Colonic mucosa (tissue), 4 donors: ENCODE data around the gene GAS7. TPM values are rescaled to one million over a fixed set of nuclear protein-coding genes. Genes with fewer than 3 reads are reported as not detected.

Experiments used
- DNase-seq: peaks from one replicate; pipeline ENCODE4 v3.0.0-alpha.2; 2020
- H3K27ac ChIP-seq: fragments of 200-600 bp; one replicate; pipeline ENCODE4 v1.8.0; 2021
- H3K27me3 ChIP-seq: fragments of 200-600 bp; one replicate; pipeline ENCODE4 v1.8.0; 2021
- H3K36me3 ChIP-seq: fragments of 200-600 bp; one replicate; pipeline ENCODE4 v1.8.0; 2021
- H3K4me1 ChIP-seq: fragments of 200-600 bp; one replicate; pipeline ENCODE4 v1.8.0; 2021; ENCODE audit warnings: mild to moderate bottlenecking
- H3K4me3 ChIP-seq: fragments of 200-600 bp; one replicate; pipeline ENCODE4 v1.8.0; 2021
- H3K9ac ChIP-seq, 2 donors: one replicate each; pipeline ENCODE4 v1.7.0; 2013; ENCODE audit warnings: control low read depth in 2 of 2, low read depth in 2 of 2, low read length in 2 of 2
- H3K9me3 ChIP-seq: fragments of 200-600 bp; one replicate; pipeline ENCODE4 v1.8.0; 2021
- CTCF ChIP-seq: fragments of 200-600 bp; IDR thresholded peaks from one replicate; pipeline ENCODE4 v1.8.0; 2022; ENCODE audit warnings: antibody characterized with exemption, mild to moderate bottlenecking
- intact Hi-C: fragments of 100-400 bp; cut with DNase I; formaldehyde crosslinking; loops from one replicate; pipeline ENCODE4 v1.14.1; 2022
- total RNA-seq, 2 donors: library from RNA; stranded (reverse); fragmentation: NEBNext Ultra II Directional in 1 of 2; extraction: Animal tissue kit (Norgen Biotek cat#: 25700) in 1 of 2; gene quantifications; one replicate each; pipeline ENCODE4 v1.2.1, GENCODE V29; 2021
- donor health status: healthy.
- donor health status: DM: no; HTN: no; CAD: no.
- donor health status: DM: no; HTN: no; CAD: no.

GAS7 gene
- total RNA-seq, 2 donors from 2014 or later, result 4.7 to 17.0 TPM

- no peak for DNase-seq
- intact Hi-C loops, result no loop called here
- Histone ChIP-seq H3K27ac (peak overlapping the region; percentile 17), H3K9ac (no peak overlapping the region), H3K9me3 (no peaks in the 10 kb centered on the region), H3K4me3 (no peak overlapping the region), H3K27me3 (no peaks in the 10 kb centered on the region), H3K36me3 (no peaks in the 10 kb centered on the region), H3K4me1 (no peaks in the 10 kb centered on the region)
- no peak for TF ChIP-seq CTCF
Measured at GRCh38 chr17:10033959-10034358, 164.4 kb downstream of the GAS7 start.

- H3K27me3 ChIP-seq, result no peaks in the 10 kb centered on the region
- H3K4me1 ChIP-seq, result no peaks in the 10 kb centered on the region
- H3K9me3 ChIP-seq, result no peaks in the 10 kb centered on the region
- H3K9ac ChIP-seq, result peak overlapping the region in 1 of 2 donors; percentile 10
- intact Hi-C loops, result no loop called here
- TF ChIP-seq CTCF, result no peak
- peak overlapping the region; percentile 17 for H3K27ac ChIP-seq
- no peaks in the 10 kb centered on the region for H3K36me3 ChIP-seq
- DNase-seq, result no peak
- no peak overlapping the region for H3K4me3 ChIP-seq
Measured at GRCh38 chr17:10033449-10033848, 165.0 kb downstream of the GAS7 start.

- H3K27ac ChIP-seq, result no peak overlapping the region
- no peak overlapping the region for H3K4me3 ChIP-seq
- intact Hi-C loops, result no loop called here
Measured at GRCh38 chr17:10032118-10032852, 166.1 kb downstream of the GAS7 start.

GRCh38 chr17:10031606-10032005 is 166.8 kb downstream of the GAS7 start:
- no peak overlapping the region for H3K4me3 ChIP-seq
- TF ChIP-seq CTCF, result no peak
- H3K4me1 ChIP-seq, result no peaks in the 10 kb centered on the region
- no peak overlapping the region for H3K9ac ChIP-seq
- H3K27me3 ChIP-seq, result no peaks in the 10 kb centered on the region
- H3K27ac ChIP-seq, result no peak overlapping the region
- intact Hi-C loops, result no loop called here
- DNase-seq, result no peak
- H3K9me3 ChIP-seq, result no peaks in the 10 kb centered on the region
- H3K36me3 ChIP-seq, result no peaks in the 10 kb centered on the region

More at GRCh38 chr17:10032118-10032852, 166.1 kb downstream of the GAS7 start:
- no peaks in the 10 kb centered on the region for H3K9me3 ChIP-seq
- H3K4me1 ChIP-seq, result no peaks in the 10 kb centered on the region
- no peaks in the 10 kb centered on the region for H3K27me3 ChIP-seq
- no peak for DNase-seq
- H3K36me3 ChIP-seq, result no peaks in the 10 kb centered on the region
- H3K9ac ChIP-seq, result no peak overlapping the region
- no peak for TF ChIP-seq CTCF

GRCh38 chr17:10031127-10031526 is 167.3 kb downstream of the GAS7 start:
- H3K27me3 ChIP-seq, result no peaks in the 10 kb centered on the region
- intact Hi-C loops, result no loop called here
- DNase-seq, result no peak
- no peak for TF ChIP-seq CTCF
- no peak overlapping the region for H3K9ac ChIP-seq
- no peaks in the 10 kb centered on the region for H3K4me1 ChIP-seq
- no peak overlapping the region for H3K4me3 ChIP-seq
- H3K36me3 ChIP-seq, result no peaks in the 10 kb centered on the region
- H3K27ac ChIP-seq, result no peak overlapping the region
- no peaks in the 10 kb centered on the region for H3K9me3 ChIP-seq
